NT2/D1 (cell line): Measurements from ENCODE around the gene HDAC7.

ENCODE experiments used
- DNase-seq: peaks from one replicate; pipeline ENCODE4 v3.0.0-alpha.2; 2011; ENCODE audit warnings: low read depth, low spot score
- H3K27me3 ChIP-seq: 2 replicates; pipeline ENCODE4 v1.6.0; 2011; ENCODE audit warnings: mild to moderate bottlenecking; ENCODE audit not compliant: insufficient read length, insufficient read depth
- H3K36me3 ChIP-seq: 2 replicates; pipeline ENCODE4 v1.6.1; 2011; ENCODE audit warnings: mild to moderate bottlenecking, low read length, mixed read lengths; ENCODE audit not compliant: insufficient read depth, insufficient read length
- H3K4me1 ChIP-seq: 2 replicates; pipeline ENCODE4 v1.5.1; 2011; ENCODE audit not compliant: insufficient read depth, insufficient read length
- H3K4me3 ChIP-seq: 2 replicates; pipeline ENCODE4 v1.5.1; 2011; ENCODE audit warnings: low read depth; ENCODE audit not compliant: insufficient read length
- H3K9ac ChIP-seq: 2 replicates; pipeline ENCODE4 v1.6.0; 2011; ENCODE audit warnings: low read depth; ENCODE audit not compliant: insufficient read length
- H3K9me3 ChIP-seq: 2 replicates; pipeline ENCODE4 v1.5.1; 2011; ENCODE audit warnings: mild to moderate bottlenecking, low read length; ENCODE audit not compliant: insufficient read depth
- SUZ12 ChIP-seq: IDR thresholded peaks from 2 replicates; pipeline ENCODE4 v1.6.1; 2011; ENCODE audit not compliant: insufficient read length, insufficient read depth; ENCODE audit errors: extremely low read depth
- YY1 ChIP-seq: IDR thresholded peaks from 2 replicates; pipeline ENCODE4 v1.6.1; 2011; ENCODE audit not compliant: insufficient read length, insufficient read depth
- ZNF274 ChIP-seq: IDR thresholded peaks from 2 replicates; pipeline ENCODE4 v1.6.1; 2011; ENCODE audit warnings: mild to moderate bottlenecking, low read depth, low read length

The HDAC7 gene

DNA sequence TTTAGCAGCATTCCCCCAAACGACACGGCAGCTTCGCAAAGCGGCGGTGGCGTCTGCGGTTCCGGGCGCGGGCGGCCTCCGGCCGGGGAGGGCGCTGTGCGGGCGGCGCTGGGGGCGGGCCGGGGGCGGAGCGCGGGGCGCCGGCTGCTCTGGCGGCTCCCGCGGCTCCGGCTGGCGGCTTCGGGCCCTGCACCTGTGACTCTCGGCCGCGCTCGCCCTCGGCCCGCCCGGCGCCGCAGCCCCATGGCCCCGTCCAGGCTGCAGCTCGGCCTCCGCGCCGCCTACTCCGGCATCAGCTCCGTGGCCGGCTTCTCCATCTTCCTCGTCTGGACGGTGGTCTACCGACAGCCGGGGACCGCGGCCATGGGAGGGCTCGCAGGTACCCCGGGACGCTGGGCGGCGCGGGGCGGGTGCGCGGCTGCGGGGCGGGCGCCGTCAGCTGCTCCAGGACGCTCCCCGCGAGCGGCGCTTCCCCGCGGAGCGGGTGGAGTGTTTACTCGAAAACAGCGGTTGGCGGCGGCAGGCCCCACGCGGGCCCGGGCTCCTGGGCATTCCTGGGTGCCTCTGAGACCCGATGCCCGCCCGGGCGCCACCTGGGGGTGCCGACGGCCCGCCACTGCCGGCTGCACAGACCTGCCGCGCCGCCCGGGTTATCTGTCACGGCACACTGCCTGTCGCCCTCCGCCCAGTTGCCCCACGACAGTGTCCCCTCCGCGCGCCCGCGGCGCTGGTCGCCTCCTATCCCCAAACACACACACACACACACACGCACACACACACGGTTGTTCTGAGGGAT is 46.4 kb downstream of the HDAC7 start, which contains the start of gene SLC48A1:
TSS of gene SLC48A1 (plus strand) at position 177 of the 796 bp plus-strand sequence. CDS start at position 244, 67 bp downstream.
- Histone ChIP-seq H3K27me3 (peaks cover 34% of the 10 kb centered on the region), H3K9me3 (no peaks in the 10 kb centered on the region), H3K36me3 (no peaks in the 10 kb centered on the region), H3K4me1 (peaks cover 21% of the 10 kb centered on the region), H3K9ac (peak within 1 kb of the TSS; percentile 69), H3K4me3 (peak within 1 kb of the TSS; percentile 53)
- peak; percentile 57 for DNase-seq
- TF ChIP-seq YY1 (no peak), ZNF274 (no peak), SUZ12 (no peak)

DNA sequence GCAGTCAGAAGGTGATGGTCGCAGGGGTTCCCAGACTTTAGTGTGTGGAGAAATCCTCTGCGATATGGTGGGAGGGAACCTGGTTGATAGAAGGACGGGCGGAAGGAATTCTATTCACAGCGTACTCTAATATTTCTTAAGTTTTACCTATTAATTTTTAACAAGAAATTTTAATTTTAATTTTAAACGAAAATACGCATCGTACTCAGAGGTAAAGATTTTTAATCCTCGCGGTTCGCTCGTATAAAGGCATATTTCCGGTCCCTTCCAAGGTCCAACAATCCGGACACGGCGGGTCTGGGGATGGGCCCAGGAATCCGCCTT is 47.0 kb downstream of the HDAC7 start:
- no peaks in the 10 kb centered on the region for H3K36me3 ChIP-seq
- H3K9ac ChIP-seq: peak overlapping the region; percentile 47
- H3K9me3 ChIP-seq: no peaks in the 10 kb centered on the region
- DNase-seq: no peak
- H3K4me3 ChIP-seq: no peak overlapping the region
- peaks cover 34% of the 10 kb centered on the region for H3K27me3 ChIP-seq
- peaks cover 20% of the 10 kb centered on the region for H3K4me1 ChIP-seq
- TF ChIP-seq YY1 (no peak), ZNF274 (no peak), SUZ12 (no peak)

DNA sequence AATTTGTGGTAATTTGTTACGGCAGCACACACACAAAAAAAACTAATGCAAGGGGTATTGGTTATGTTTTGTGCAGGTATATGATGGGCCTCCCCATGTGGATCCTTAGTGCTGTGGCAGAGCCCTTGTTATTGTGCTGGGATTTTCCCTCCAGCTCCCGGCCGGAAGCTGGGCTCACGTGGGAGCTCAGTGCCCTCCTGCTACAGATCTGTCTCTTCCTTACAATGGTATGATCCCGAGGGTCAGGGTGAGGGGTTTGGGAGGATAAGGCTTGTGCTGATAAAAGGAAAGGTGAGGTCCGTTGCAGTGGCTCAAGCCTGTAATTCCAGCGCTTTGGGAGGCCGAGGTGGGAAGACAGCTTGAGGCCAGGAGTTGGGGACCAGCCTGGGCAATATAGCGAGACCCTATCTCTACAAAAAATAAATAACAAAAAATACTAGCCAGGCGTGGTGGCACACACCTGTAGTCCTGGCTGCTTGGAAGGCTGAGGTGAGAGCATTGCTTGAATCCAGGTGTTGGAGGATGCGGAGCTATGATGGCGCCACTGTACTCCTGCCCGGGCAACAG is 47.5 kb downstream of the HDAC7 start:
- Histone ChIP-seq H3K9ac (no peak overlapping the region), H3K4me3 (no peak overlapping the region), H3K36me3 (no peaks in the 10 kb centered on the region), H3K27me3 (peaks cover 34% of the 10 kb centered on the region), H3K9me3 (no peaks in the 10 kb centered on the region), H3K4me1 (peaks cover 20% of the 10 kb centered on the region)
- DNase-seq: no peak
- TF ChIP-seq YY1 (no peak), ZNF274 (no peak), SUZ12 (no peak)

DNA sequence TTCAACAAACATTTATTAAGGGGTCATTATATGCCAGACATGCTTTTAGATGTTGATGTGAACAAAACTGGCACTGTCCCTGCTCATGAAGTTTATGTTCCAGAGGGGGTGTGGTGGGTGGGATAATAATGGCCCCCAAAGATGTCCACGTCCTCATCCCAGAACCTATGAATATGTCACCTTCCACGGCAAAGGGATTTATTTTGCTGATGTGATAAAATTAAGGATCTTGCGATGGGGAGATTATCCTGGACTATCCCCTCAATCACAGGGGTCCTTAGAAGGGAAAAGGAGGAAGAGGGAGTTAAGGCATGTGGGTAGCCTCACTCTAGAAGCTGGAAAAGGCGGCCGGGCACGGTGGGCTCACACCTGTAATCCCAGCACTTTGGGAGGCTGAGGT is 48.4 kb downstream of the HDAC7 start:
- Histone ChIP-seq H3K4me3 (no peak overlapping the region), H3K36me3 (no peaks in the 10 kb centered on the region), H3K9me3 (no peaks in the 10 kb centered on the region), H3K4me1 (peaks cover 17% of the 10 kb centered on the region), H3K27me3 (peaks cover 34% of the 10 kb centered on the region), H3K9ac (no peak overlapping the region)
- TF ChIP-seq YY1 (no peak), ZNF274 (no peak)
- DNase-seq: no peak

DNA sequence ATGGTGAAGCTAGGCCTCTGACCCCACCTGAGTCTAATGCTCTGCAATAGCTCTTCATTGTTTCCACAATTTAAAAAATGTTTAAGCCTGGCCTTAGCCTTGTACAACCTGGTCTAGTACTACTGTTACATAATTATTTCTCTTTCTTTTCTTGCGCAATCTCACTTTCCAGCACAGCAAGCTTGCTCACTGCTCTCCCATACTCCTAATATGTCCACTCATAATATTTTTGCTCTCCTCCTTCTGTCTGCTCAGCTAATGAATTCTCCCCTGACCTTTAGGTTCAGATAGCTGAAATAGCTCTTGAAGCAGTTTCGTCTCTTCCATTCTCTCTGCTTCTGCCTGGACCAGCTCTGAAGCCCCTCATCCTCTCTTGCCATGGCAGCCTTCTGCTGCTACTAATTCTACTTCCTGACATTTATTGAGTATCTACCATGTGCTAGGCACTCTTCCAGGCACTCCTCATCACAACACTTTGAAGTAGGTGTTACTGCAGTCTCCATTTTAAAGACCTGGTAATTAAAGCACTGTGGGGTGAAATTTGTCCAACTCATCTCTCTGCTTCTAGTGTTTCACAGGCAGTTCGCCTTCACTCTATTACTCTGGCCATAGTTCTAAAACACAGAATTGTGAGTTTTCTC is 49.5 kb downstream of the HDAC7 start:
- Histone ChIP-seq H3K4me3 (no peak overlapping the region), H3K36me3 (no peaks in the 10 kb centered on the region), H3K9me3 (no peaks in the 10 kb centered on the region), H3K9ac (no peak overlapping the region), H3K27me3 (peaks cover 30% of the 10 kb centered on the region), H3K4me1 (peaks cover 13% of the 10 kb centered on the region)
- DNase-seq: no peak
- no peak for TF ChIP-seq YY1
- TF ChIP-seq SUZ12: no peak
- no peak for TF ChIP-seq ZNF274

DNA sequence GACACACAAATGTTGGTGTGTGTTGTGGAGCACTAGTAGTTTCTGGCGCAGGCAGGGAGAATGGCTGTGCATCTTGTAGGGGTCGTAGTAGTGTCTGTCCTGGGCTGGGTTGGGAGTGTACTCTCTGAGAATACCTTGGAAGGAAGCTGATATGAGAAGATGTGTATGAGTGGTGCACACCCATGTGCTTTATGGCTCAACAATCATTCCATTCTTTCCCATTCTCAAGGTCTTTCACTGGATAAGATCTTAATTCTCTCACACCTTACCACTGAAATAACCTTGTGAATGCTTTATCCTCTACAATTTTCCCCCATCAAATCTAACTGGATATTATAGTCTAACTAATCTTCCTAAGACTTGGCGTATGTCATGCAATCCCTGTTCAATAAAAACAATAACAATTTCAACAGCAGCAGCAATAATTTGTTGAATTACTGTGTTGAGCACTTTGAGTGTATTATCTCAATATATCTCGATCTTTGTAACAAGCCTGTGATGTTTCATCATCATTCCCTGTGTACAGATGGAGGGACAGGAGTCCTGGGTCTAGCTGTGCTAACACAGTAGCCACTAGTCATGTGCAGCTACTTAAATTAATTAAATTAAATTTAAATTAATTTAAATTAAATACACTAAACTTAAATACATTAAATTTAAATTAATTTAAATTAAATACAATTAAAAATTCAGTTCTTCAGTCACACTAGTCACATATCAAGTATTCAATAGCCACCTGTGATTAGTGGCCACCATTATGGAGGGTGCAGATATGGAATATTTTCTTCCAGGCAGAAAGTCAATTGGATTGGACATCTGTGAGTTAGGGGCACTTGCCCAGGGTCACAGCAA is 50.2 kb downstream of the HDAC7 start:
- TF ChIP-seq ZNF274 (no peak), SUZ12 (no peak), YY1 (no peak)
- no peaks in the 10 kb centered on the region for H3K9me3 ChIP-seq
- peaks cover 12% of the 10 kb centered on the region for H3K4me1 ChIP-seq
- no peak overlapping the region for H3K4me3 ChIP-seq
- DNase-seq: no peak
- H3K9ac ChIP-seq: no peak overlapping the region
- H3K36me3 ChIP-seq: no peaks in the 10 kb centered on the region
- peaks cover 24% of the 10 kb centered on the region for H3K27me3 ChIP-seq

DNA sequence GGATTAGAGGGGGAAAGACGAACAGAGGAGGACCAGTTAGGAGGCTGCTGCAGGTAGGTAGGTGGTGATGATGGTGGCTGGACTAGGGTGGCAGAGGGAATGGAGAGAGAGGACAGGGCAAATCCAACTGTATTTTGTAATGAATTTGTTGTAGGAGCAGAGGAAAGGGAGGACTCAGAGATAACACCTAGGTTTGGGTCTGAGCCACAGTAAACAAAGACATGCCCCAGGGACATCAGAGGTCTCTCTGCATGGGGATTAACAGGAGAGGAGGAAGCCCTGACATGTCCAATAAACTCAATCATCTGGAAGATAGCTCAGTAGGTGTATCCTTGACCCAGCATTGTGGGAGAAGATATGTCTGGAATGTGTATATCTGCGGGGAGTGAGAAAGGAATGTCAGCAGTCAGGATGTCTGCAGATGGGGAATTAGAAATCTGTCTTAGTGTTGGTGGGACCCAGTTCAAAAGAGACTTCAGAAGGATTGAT is 51.3 kb downstream of the HDAC7 start:
- Histone ChIP-seq H3K4me3 (no peak overlapping the region), H3K9ac (no peak overlapping the region), H3K36me3 (no peaks in the 10 kb centered on the region), H3K27me3 (peaks cover 14% of the 10 kb centered on the region), H3K4me1 (peaks cover 17% of the 10 kb centered on the region), H3K9me3 (no peaks in the 10 kb centered on the region)
- peak; percentile 36 for DNase-seq
- no peak for TF ChIP-seq SUZ12
- no peak for TF ChIP-seq ZNF274
- TF ChIP-seq YY1: no peak
